HL-60 (cell line): ENCODE measurements around the gene IFI27.

Source experiments
- DNase-seq, 2 experiments: peaks; one replicate each; pipeline ENCODE4 v3.0.0-alpha.2; 2010 to 2020; ENCODE audit warnings: low read depth in 1 of 2, low spot score in 1 of 2
- H3K27ac ChIP-seq: fragments of 250-450 bp; sonication (Bioruptor Pico); replicated peaks from 2 replicates; pipeline ENCODE4 v1.5.1; 2020; ENCODE audit warnings: mild to moderate bottlenecking, moderate library complexity
- H3K27me3 ChIP-seq: fragments of 250-450 bp; sonication (Bioruptor Pico); 2 replicates; pipeline ENCODE4 v1.5.1; 2021; ENCODE audit warnings: mild to moderate bottlenecking, moderate library complexity; ENCODE audit not compliant: insufficient read depth, poor library complexity, severe bottlenecking
- H3K4me3 ChIP-seq: replicated peaks from 2 replicates; pipeline ENCODE4 v1.5.1; 2011; ENCODE audit warnings: mild to moderate bottlenecking, control low read depth, low read length; ENCODE audit not compliant: insufficient read depth
- CTCF ChIP-seq: IDR thresholded peaks from one replicate; pipeline ENCODE4 v1.5.1; 2011; ENCODE audit warnings: low read length, control low read depth, inconsistent platforms; ENCODE audit not compliant: insufficient read depth
- GABPA ChIP-seq: IDR thresholded peaks from 2 replicates; pipeline ENCODE4 v1.6.1; 2012; ENCODE audit warnings: low read depth
- POLR2AphosphoS5 ChIP-seq: IDR thresholded peaks from 2 replicates; pipeline ENCODE4 v1.6.1; 2012; ENCODE audit warnings: low read depth
- SPI1 ChIP-seq: IDR thresholded peaks from 2 replicates; pipeline ENCODE4 v1.6.1; 2012; ENCODE audit warnings: low read depth, mild to moderate bottlenecking, borderline replicate concordance
- TF ChIP-seq, protein P1 (sequence below): IDR thresholded peaks from 2 replicates; pipeline ENCODE4 v1.6.1; 2012; ENCODE audit warnings: low read depth; ENCODE audit not compliant: insufficient replicate concordance

The IFI27 gene

DNA sequence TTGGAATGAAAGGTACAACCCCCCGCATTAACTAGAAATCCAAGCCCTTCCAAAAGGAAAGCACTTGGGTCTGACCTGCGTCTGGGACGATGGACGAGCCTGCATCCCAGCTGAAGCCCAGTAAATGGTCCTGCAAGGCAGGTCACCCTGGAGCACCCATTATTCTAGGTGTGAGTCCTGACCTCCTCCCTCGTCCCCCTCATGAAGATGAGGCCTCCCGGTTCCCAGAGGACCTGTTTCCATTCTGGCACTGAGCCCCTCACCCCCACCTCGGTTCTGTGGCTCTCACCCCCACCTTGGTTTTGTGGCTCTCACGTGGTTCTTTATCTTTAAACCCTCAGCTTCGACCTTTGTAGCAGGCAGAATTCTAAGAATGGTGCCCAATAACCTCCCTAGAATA lies 7.3 kb downstream of the IFI27 start:
- no peak overlapping the region for H3K27ac ChIP-seq
- no peak for DNase-seq
- H3K4me3 ChIP-seq = no peak overlapping the region
- no peaks in the 10 kb centered on the region for H3K27me3 ChIP-seq
- TF ChIP-seq GABPA (no peak), SPI1 (no peak), POLR2AphosphoS5 (no peak), CTCF (no peak)
- TF ChIP-seq, protein P1, sequence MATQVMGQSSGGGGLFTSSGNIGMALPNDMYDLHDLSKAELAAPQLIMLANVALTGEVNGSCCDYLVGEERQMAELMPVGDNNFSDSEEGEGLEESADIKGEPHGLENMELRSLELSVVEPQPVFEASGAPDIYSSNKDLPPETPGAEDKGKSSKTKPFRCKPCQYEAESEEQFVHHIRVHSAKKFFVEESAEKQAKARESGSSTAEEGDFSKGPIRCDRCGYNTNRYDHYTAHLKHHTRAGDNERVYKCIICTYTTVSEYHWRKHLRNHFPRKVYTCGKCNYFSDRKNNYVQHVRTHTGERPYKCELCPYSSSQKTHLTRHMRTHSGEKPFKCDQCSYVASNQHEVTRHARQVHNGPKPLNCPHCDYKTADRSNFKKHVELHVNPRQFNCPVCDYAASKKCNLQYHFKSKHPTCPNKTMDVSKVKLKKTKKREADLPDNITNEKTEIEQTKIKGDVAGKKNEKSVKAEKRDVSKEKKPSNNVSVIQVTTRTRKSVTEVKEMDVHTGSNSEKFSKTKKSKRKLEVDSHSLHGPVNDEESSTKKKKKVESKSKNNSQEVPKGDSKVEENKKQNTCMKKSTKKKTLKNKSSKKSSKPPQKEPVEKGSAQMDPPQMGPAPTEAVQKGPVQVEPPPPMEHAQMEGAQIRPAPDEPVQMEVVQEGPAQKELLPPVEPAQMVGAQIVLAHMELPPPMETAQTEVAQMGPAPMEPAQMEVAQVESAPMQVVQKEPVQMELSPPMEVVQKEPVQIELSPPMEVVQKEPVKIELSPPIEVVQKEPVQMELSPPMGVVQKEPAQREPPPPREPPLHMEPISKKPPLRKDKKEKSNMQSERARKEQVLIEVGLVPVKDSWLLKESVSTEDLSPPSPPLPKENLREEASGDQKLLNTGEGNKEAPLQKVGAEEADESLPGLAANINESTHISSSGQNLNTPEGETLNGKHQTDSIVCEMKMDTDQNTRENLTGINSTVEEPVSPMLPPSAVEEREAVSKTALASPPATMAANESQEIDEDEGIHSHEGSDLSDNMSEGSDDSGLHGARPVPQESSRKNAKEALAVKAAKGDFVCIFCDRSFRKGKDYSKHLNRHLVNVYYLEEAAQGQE = no peak

DNA sequence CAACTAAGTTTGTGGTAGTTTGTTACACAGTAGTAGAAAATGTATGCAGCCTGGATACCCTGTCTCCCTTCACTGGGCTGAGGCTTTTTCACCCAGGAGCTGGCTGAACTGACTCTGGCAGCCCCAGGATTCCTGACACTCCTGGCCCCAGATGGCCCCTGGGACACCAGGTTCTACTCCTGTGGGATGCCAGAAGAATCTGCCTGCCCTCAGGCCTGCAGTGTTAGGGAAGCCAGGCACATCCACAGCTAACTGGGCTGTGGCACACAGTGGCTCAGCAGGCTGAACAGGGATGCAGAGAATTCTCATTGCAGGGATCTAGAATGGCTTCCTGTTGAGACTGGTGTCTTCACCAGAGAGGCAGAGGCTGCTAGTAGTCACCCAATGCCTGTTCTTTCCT lies 8.5 kb downstream of the IFI27 start:
- TF ChIP-seq, protein P1 = no peak
- TF ChIP-seq SPI1 = no peak
- TF ChIP-seq POLR2AphosphoS5 = no peak
- TF ChIP-seq CTCF = no peak
- no peak for TF ChIP-seq GABPA
- DNase-seq = no peak
- Histone ChIP-seq H3K4me3 (no peak overlapping the region), H3K27me3 (no peaks in the 10 kb centered on the region), H3K27ac (no peak overlapping the region)

- H3K27me3 ChIP-seq = no peaks in the 10 kb centered on the region
- TF ChIP-seq GABPA (no peak), POLR2AphosphoS5 (no peak), CTCF (no peak), SPI1 (no peak)
- TF ChIP-seq, protein P1 = no peak
- H3K27ac ChIP-seq = no peak overlapping the region
- H3K4me3 ChIP-seq = no peak overlapping the region
- DNase-seq = no peak
Observed at GRCh38 chr14:94120667-94121340, 10.3 kb downstream of the IFI27 start.
